ENCODE results near the gene APMAP. TPM values are rescaled to one million over a fixed set of nuclear protein-coding genes. Genes with fewer than 3 reads are reported as not detected.

Gene APMAP
- total RNA-seq, 4 donors from 2014 or later, result 19.0 to 40.9 (median 31.6) TPM

GRCh38 chr20:24979036-24979960 lies 13.3 kb downstream of the APMAP start:
- DNase-seq, result no peak
- Histone ChIP-seq H3K27ac (no peak overlapping the region), H3K36me3 (peaks cover 0 to 51% (median 0%) of the 10 kb centered on the region in 3 donors), H3K4me3 (no peak overlapping the region), H3K4me1 (no peaks in the 10 kb centered on the region), H3K27me3 (no peaks in the 10 kb centered on the region), H3K9me3 (peaks cover 0 to 5% (median 0%) of the 10 kb centered on the region in 4 donors)
- no peak for TF ChIP-seq POLR2A (IDR thresholded peaks at IDR 0.05)
- TF ChIP-seq, protein P1, sequence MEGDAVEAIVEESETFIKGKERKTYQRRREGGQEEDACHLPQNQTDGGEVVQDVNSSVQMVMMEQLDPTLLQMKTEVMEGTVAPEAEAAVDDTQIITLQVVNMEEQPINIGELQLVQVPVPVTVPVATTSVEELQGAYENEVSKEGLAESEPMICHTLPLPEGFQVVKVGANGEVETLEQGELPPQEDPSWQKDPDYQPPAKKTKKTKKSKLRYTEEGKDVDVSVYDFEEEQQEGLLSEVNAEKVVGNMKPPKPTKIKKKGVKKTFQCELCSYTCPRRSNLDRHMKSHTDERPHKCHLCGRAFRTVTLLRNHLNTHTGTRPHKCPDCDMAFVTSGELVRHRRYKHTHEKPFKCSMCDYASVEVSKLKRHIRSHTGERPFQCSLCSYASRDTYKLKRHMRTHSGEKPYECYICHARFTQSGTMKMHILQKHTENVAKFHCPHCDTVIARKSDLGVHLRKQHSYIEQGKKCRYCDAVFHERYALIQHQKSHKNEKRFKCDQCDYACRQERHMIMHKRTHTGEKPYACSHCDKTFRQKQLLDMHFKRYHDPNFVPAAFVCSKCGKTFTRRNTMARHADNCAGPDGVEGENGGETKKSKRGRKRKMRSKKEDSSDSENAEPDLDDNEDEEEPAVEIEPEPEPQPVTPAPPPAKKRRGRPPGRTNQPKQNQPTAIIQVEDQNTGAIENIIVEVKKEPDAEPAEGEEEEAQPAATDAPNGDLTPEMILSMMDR (IDR thresholded peaks at IDR 0.05), result no peak

DNA sequence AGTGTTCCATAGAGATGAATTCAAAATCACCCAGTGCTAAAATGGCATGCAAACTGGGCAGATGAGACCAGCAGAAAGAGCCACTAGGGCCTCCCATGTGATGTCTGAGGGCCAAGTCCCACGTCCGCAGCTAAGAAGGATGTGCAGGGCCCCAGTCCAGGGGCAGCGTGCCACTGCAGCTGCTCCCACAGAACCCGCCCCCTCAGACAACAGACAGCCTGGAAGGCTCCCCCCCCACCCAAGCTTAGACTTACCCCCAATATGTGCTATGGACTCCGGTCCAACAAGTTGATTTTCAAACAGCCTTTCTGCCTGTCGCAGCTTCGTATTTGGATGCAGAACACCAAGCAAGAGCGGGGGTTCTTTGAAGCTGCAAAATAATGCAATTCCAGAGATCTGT lies 14.0 kb downstream of the APMAP start:
- no peak for TF ChIP-seq POLR2A (IDR thresholded peaks at IDR 0.05)
- TF ChIP-seq, protein P1 (IDR thresholded peaks at IDR 0.05), result no peak
- Histone ChIP-seq H3K36me3 (peaks cover 0 to 51% (median 0%) of the 10 kb centered on the region in 3 donors), H3K4me3 (no peak overlapping the region)

GRCh38 chr20:24977797-24978196 lies 14.8 kb downstream of the APMAP start:
- no peaks in the 10 kb centered on the region for H3K4me1 ChIP-seq
- DNase-seq, result no peak
- H3K27ac ChIP-seq, result no peak overlapping the region
- no peaks in the 10 kb centered on the region for H3K27me3 ChIP-seq
- no peak overlapping the region for H3K4me3 ChIP-seq
- TF ChIP-seq, protein P1 (IDR thresholded peaks at IDR 0.05), result no peak
- no peak for TF ChIP-seq POLR2A (IDR thresholded peaks at IDR 0.05)
- H3K36me3 ChIP-seq, result peaks cover 0 to 50% (median 0%) of the 10 kb centered on the region in 3 donors
- peaks cover 0 to 5% (median 0%) of the 10 kb centered on the region in 4 donors for H3K9me3 ChIP-seq

More for the DNA sequence above, 14.0 kb downstream of the APMAP start:
- no peaks in the 10 kb centered on the region for H3K4me1 ChIP-seq
- peaks cover 0 to 5% (median 0%) of the 10 kb centered on the region in 4 donors for H3K9me3 ChIP-seq
- DNase-seq, result no peak
- H3K27me3 ChIP-seq, result no peaks in the 10 kb centered on the region
- no peak overlapping the region for H3K27ac ChIP-seq

DNA sequence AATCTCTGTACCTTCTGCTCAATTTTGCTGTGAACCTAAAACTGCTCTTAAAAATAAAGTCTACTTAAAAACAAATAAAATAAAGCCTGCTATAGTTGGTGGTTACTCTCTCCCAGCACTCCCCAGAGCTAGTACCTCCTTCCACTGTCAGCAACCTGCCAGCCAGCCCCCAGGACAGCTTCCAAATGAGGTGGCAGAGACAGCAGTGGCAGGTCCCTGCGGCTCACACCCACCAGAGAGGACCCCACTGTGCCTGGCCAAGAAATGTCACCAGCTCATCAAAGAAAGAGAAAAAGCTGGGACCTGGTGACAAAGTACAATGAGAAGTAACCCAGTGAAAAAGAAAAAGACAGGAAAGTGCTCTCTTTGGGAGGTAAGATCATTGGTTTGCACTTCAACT lies 15.2 kb downstream of the APMAP start:
- Histone ChIP-seq H3K9me3 (peaks cover 0 to 5% (median 0%) of the 10 kb centered on the region in 4 donors), H3K36me3 (peaks cover 0 to 50% (median 0%) of the 10 kb centered on the region in 3 donors), H3K4me1 (no peaks in the 10 kb centered on the region), H3K4me3 (no peak overlapping the region), H3K27me3 (no peaks in the 10 kb centered on the region), H3K27ac (no peak overlapping the region)
- no peak for TF ChIP-seq POLR2A (IDR thresholded peaks at IDR 0.05)
- TF ChIP-seq, protein P1 (IDR thresholded peaks at IDR 0.05), result no peak
- DNase-seq, result no peak

DNA sequence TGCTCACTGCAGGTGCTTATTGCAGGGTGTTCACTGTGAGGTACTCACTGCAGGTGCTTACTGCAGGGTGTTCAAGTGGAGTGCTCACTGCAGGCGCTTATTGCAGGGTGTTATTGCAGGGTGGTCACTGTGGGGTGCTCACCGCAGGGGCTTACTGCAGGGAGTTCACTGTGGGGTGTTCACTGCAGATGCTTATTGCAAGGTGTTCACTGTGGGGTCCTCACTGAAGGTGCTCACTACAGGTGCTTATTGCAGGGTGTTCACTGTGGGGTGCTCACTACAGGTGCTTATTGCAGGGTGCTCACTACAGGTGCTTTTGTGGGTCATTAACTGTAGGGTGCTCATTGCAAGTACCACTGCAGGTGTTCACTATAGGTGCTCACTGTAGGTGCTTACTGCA lies 20.2 kb downstream of the APMAP start:
- Histone ChIP-seq H3K36me3 (peaks cover 0 to 59% (median 0%) of the 10 kb centered on the region in 3 donors), H3K4me1 (no peaks in the 10 kb centered on the region), H3K4me3 (no peak overlapping the region), H3K27me3 (no peaks in the 10 kb centered on the region), H3K27ac (no peak overlapping the region), H3K9me3 (no peaks in the 10 kb centered on the region)
- TF ChIP-seq, protein P1 (IDR thresholded peaks at IDR 0.05), result no peak
- no peak for TF ChIP-seq POLR2A (IDR thresholded peaks at IDR 0.05)
- no peak for DNase-seq
